HepG2 (cell line): Measurements from ENCODE around the gene TEX13B. TPM values are rescaled to one million over a fixed set of nuclear protein-coding genes. Genes with fewer than 3 reads are reported as not detected.

ENCODE experiments used
- ATAC-seq: fragments of 200-7000 bp; cut with Tn5 transposase; 3 replicates; pipeline ENCODE4 v1.9.1; 2020; ENCODE audit warnings: mild to moderate bottlenecking, moderate library complexity
- Bru-seq: library from RNA; stranded (reverse); fragments of 400-500 nt; gene quantifications from one replicate; lab custom pipeline; 2021; lab: Mats Ljungman, UMichigan
- BruChase-seq, 2 experiments: library from RNA; stranded (reverse); fragments of 400-500 nt; gene quantifications; one replicate each; lab custom pipeline; 2021; lab: Mats Ljungman, UMichigan
- BruUV-seq: library from RNA; stranded (reverse); fragments of 400-500 nt; replicated peaks from 2 replicates; lab custom pipeline; 2021; lab: Mats Ljungman, UMichigan
- CTCF ChIA-PET: fragments of 300-600 bp; formaldehyde crosslinking; extraction: SDS; loops from one replicate; lab custom pipeline; 2021; ENCODE audit warnings: low total read pairs, inconsistent platforms, low intra/inter-chr PET ratio; lab: Yijun Ruan, JAX
- POLR2A ChIA-PET: fragments of 350-600 bp; sonication (Branson Sonifier 250); formaldehyde crosslinking; loops from one replicate; lab custom pipeline; 2020; ENCODE audit warnings: antibody characterized with exemption, inconsistent platforms; lab: Yijun Ruan, JAX
- DNase-seq: peaks from one replicate; pipeline ENCODE4 v3.0.0-alpha.2; 2015; ENCODE audit warnings: low spot score
- FAIRE-seq: peaks from 3 replicates; lab custom pipeline; 2011; peaks lifted over from hg19 to GRCh38; lab: Jason Lieb, UNC
- H2AFZ ChIP-seq: one replicate; pipeline ENCODE4 v1.6.1; 2011; ENCODE audit warnings: low read length, inconsistent platforms
- H3K27ac ChIP-seq: fragments of 300-600 bp; 3 replicates; pipeline ENCODE4 v1.8.0; 2011; ENCODE audit warnings: mixed run types, mild to moderate bottlenecking, mixed read lengths, low read length, inconsistent platforms; ENCODE audit not compliant: insufficient read depth; ENCODE audit errors: extremely low read length
- H3K27me3 ChIP-seq, 2 experiments: fragments of 200-600 bp in 1 of 2; 2 replicates in 1 of 2; 3 replicates in 1 of 2; pipeline versions ENCODE4 v1.6.0 to v1.8.0; 2011; ENCODE audit warnings: low read length in 2 of 2, mild to moderate bottlenecking in 2 of 2, moderate library complexity in 2 of 2, inconsistent platforms in 1 of 2; ENCODE audit not compliant: insufficient read depth in 2 of 2, control insufficient read depth in 1 of 2
- H3K36me3 ChIP-seq, 2 experiments: fragments of 200-600 bp in 1 of 2; replicated peaks in 1 of 2; 2 replicates in 1 of 2; 3 replicates in 1 of 2; pipeline versions ENCODE4 v1.5.1 to v1.8.0; 2011; ENCODE audit warnings: low read length in 2 of 2, inconsistent platforms in 1 of 2; ENCODE audit not compliant: insufficient read depth in 2 of 2, control insufficient read depth in 1 of 2
- H3K4me1 ChIP-seq: 2 replicates; pipeline ENCODE4 v1.5.1; 2012; ENCODE audit warnings: low read length, inconsistent platforms; ENCODE audit not compliant: insufficient read depth
- H3K4me2 ChIP-seq: 2 replicates; pipeline ENCODE4 v1.6.0; 2011; ENCODE audit warnings: low read depth, low read length, inconsistent platforms
- H3K4me3 ChIP-seq, 3 experiments: fragments of 200-600 bp in 1 of 3; sonication (generic), shearing (Covaris generic) in 1 of 3; replicated peaks in 1 of 3; 2 replicates each; pipeline ENCODE4 v1.5.1; 2011 to 2016; ENCODE audit warnings: low read length in 3 of 3, inconsistent platforms in 2 of 3, low read depth in 2 of 3, mild to moderate bottlenecking in 2 of 3, control low read depth in 1 of 3, mixed read lengths in 1 of 3; ENCODE audit not compliant: insufficient read depth in 1 of 3
- H3K79me2 ChIP-seq: one replicate; pipeline ENCODE4 v1.6.1; 2011; ENCODE audit warnings: low read length, inconsistent platforms; ENCODE audit not compliant: insufficient read depth
- H3K9ac ChIP-seq: 2 replicates; pipeline ENCODE4 v1.6.0; 2011; ENCODE audit warnings: mild to moderate bottlenecking, low read depth, low read length, inconsistent platforms; ENCODE audit not compliant: insufficient read depth
- H3K9me3 ChIP-seq: 2 replicates; pipeline ENCODE4 v1.5.1; 2012; ENCODE audit warnings: mild to moderate bottlenecking, low read length
- H4K20me1 ChIP-seq: 2 replicates; pipeline ENCODE4 v1.6.0; 2011; ENCODE audit warnings: inconsistent platforms, mild to moderate bottlenecking, low read length, moderate library complexity; ENCODE audit not compliant: insufficient read depth
- ADNP ChIP-seq: sonication (generic); formaldehyde crosslinking; IDR thresholded peaks from 2 replicates; pipeline ENCODE4 v1.4.0; 2020; ENCODE audit warnings: missing genetic modification reagents
- ARNT ChIP-seq: fragments of 450-650 bp; IDR thresholded peaks from 2 replicates; pipeline ENCODE4 v1.6.1; 2017
- FOXP1 ChIP-seq, 2 experiments: fragments of 450-650 bp in 1 of 2; IDR thresholded peaks; 2 replicates each; pipeline ENCODE4 v1.6.1; 2017 to 2018; ENCODE audit warnings: antibody characterized with exemption in 1 of 2
- PAXIP1 ChIP-seq: sonication (generic); formaldehyde crosslinking; conservative IDR thresholded peaks from 2 replicates; pipeline ENCODE4 v1.4.0; 2020; ENCODE audit warnings: mild to moderate bottlenecking, missing genetic modification reagents, moderate library complexity
- TAF15 ChIP-seq: fragments of 200-400 bp; formaldehyde crosslinking; IDR thresholded peaks from one replicate; pipeline ENCODE4 v1.6.1; 2018; ENCODE audit warnings: mild to moderate bottlenecking, low read depth, low read length; ENCODE audit not compliant: poor library complexity, severe bottlenecking
- ZNF207 ChIP-seq: fragments of 450-650 bp; IDR thresholded peaks from 2 replicates; pipeline ENCODE4 v1.6.1; 2016; ENCODE audit warnings: antibody characterized with exemption, borderline replicate concordance
- ZNF275 ChIP-seq: sonication (generic); formaldehyde crosslinking; IDR thresholded peaks from 2 replicates; pipeline ENCODE4 v1.8.0; 2022; ENCODE audit warnings: missing genetic modification reagents, mild to moderate bottlenecking, inconsistent platforms, borderline replicate concordance
- WGBS: methylation state at CpG from one replicate; pipeline ENCODE4 v1.1.6; 2017; ENCODE audit warnings: low lambda C conversion rate; 5-methylcytosine and 5-hydroxymethylcytosine counted together
- in situ Hi-C: cut with HindIII; loops from 2 replicates; pipeline ENCODE4 v1.10.0; 2017; ENCODE audit warnings: low pct_unique_long_range_greater_than_20kb; ENCODE audit not compliant: extremely low pct_ligation_motif_present
- intact Hi-C: fragments of 100-400 bp; cut with micrococcal nuclease; formaldehyde crosslinking; loops from one replicate; pipeline ENCODE4 v1.10.0; 2022; ENCODE audit not compliant: unreplicated experiment
- long read RNA-seq, 2 experiments: library from RNA in 1 of 2; library from polyadenylated mRNA in 1 of 2; stranded (forward) in 1 of 2; unstranded in 1 of 2; transcript quantifications; one replicate each; pipeline ENCODE4 v2.0.0, GENCODE V29; 2019 to 2022
- polyA minus RNA-seq, 3 experiments: library from RNA; depleted of rRNA, polyadenylated mRNA; stranded (reverse); fragments of >200 nt; gene quantifications; 2 replicates each; pipeline ENCODE4 v1.2.3, GENCODE V29; 2011; ENCODE audit warnings: low replicate concordance in 1 of 3
- polyA plus RNA-seq, 8 experiments: library from polyadenylated mRNA; depleted of rRNA in 3 of 8; stranded (reverse) in 7 of 8; unstranded in 1 of 8; fragments of >200 nt; fragmentation: Illumina TruSeq in 4 of 8; extraction: Trizol in 4 of 8; gene quantifications; 2 replicates each; pipeline versions ENCODE4 v1.2.1 to v1.2.3, GENCODE V29; 2011 to 2016; ENCODE audit warnings: low read depth in 4 of 8, missing spikeins in 1 of 8, mixed read lengths in 1 of 8; ENCODE audit not compliant: insufficient read depth in 1 of 8
- total RNA-seq, 5 experiments: library from RNA; depleted of rRNA; stranded (reverse); fragments of >200 nt; fragmentation: Illumina TruSeq; extraction: Trizol; gene quantifications; 2 replicates each; pipeline ENCODE4 v1.2.3, GENCODE V29; 2016; ENCODE audit warnings: low read depth in 1 of 5

The TEX13B gene
- not detected in 2 replicates for total RNA-seq (2016; rRNA removed; fragmentation: Illumina TruSeq; extraction: Trizol)
- total RNA-seq (2016; cell fraction: cytosol; rRNA removed; fragmentation: Illumina TruSeq; extraction: Trizol; ENCODE audit: low read depth), result not detected in 2 replicates
- not detected in 2 replicates for total RNA-seq (2016; cell fraction: insoluble cytoplasmic fraction; rRNA removed; fragmentation: Illumina TruSeq; extraction: Trizol)
- not detected in 2 replicates for total RNA-seq (2016; cell fraction: membrane; rRNA removed; fragmentation: Illumina TruSeq; extraction: Trizol)
- total RNA-seq (2016; cell fraction: nucleus; rRNA removed; fragmentation: Illumina TruSeq; extraction: Trizol), result not detected in 2 replicates
- not detected in 2 replicates for polyA plus RNA-seq (2011; rRNA removed)
- not detected in 2 replicates for polyA plus RNA-seq (2011; cell fraction: cytosol; rRNA removed)
- not detected in 2 replicates for polyA plus RNA-seq (2011; cell fraction: nucleus; rRNA removed)
- polyA plus RNA-seq (2012), result not detected in 2 replicates
- not detected in 2 replicates for polyA plus RNA-seq (2016; cell fraction: cytosol; fragmentation: Illumina TruSeq; extraction: Trizol; ENCODE audit: low read depth)
- not detected in 2 replicates for polyA plus RNA-seq (2016; cell fraction: insoluble cytoplasmic fraction; fragmentation: Illumina TruSeq; extraction: Trizol; ENCODE audit: low read depth)
- polyA plus RNA-seq (2016; cell fraction: membrane; fragmentation: Illumina TruSeq; extraction: Trizol; ENCODE audit: low read depth), result not detected in 2 replicates
- polyA plus RNA-seq (2016; cell fraction: nucleus; fragmentation: Illumina TruSeq; extraction: Trizol; ENCODE audit: insufficient read depth, low read depth), result not detected in 2 replicates
- not detected in 2 replicates for polyA minus RNA-seq (2011; rRNA and poly(A)+ RNA removed; ENCODE audit: low replicate concordance)
- polyA minus RNA-seq (2011; cell fraction: cytosol; rRNA and poly(A)+ RNA removed), result not detected in 2 replicates
- polyA minus RNA-seq (2011; cell fraction: nucleus; rRNA and poly(A)+ RNA removed), result not detected in 2 replicates
- not detected for Bru-seq, nascent RNA
- not detected for BruChase-seq, experiment 1, labeled RNA remaining after a 6-hour chase
- not detected for BruChase-seq, experiment 2, labeled RNA remaining after a 2-hour chase
- long read RNA-seq, experiment 1, result 0 reads
- long read RNA-seq, experiment 2, result 0 reads

GRCh38 chrX:107982356-107982755, at the start of gene TEX13B:
TSS of gene TEX13B (minus strand) at chrX:107982370. CDS start at chrX:107982127, 243 bp downstream.
- BruUV-seq, result no TSS peak
- 14% methylated on average over 3 of the region's 6 CpGs for WGBS
- H3K9me3 ChIP-seq, result no peaks in the 10 kb centered on the region

More at GRCh38 chrX:107982356-107982755, at the start of gene TEX13B:
- no peak within 1 kb of the TSS for H3K4me2 ChIP-seq
- ChIA-PET CTCF (no interaction called here), POLR2A (no interaction called here)
- H3K27ac ChIP-seq, result no peak within 1 kb of the TSS
- in situ Hi-C loops, result no loop called here
- H3K79me2 ChIP-seq, result no peaks in the 10 kb centered on the region
- no peak within 1 kb of the TSS for H3K4me3 ChIP-seq
- H4K20me1 ChIP-seq, result no peaks in the 10 kb centered on the region
- H3K9ac ChIP-seq, result no peak within 1 kb of the TSS
- intact Hi-C loops, result no loop called here
- no peaks in the 10 kb centered on the region for H3K36me3 ChIP-seq
- ATAC-seq (no peak), FAIRE-seq (no peak), DNase-seq (no peak)
- TF ChIP-seq ZNF275 (CRISPR knock-in tag) (no peak), ZNF207 (no peak), PAXIP1 (CRISPR knock-in tag) (no peak), TAF15 (no peak), FOXP1 (IDR thresholded peaks at IDR 0.05) (no peak), FOXP1 (CRISPR knock-in tag; IDR thresholded peaks at IDR 0.05) (no peak), ADNP (CRISPR knock-in tag) (no peak), ARNT (no peak)
- no peak within 1 kb of the TSS for H2AFZ ChIP-seq
- H3K4me1 ChIP-seq, result no peaks in the 10 kb centered on the region
- no peaks in the 10 kb centered on the region for H3K27me3 ChIP-seq
